ENCODE measurements around the gene SEMA3F. TPM values are rescaled to one million over a fixed set of nuclear protein-coding genes. Genes with fewer than 3 reads are reported as not detected.

SEMA3F gene
- total and polyA plus RNA-seq, 10 of the 15 experiments (the other 5 are each of a cell fraction or from before 2014, with no cell fraction given): 0.08 to 0.28 (median 0.12) TPM; not detected in 6

- POLR2A ChIA-PET: interaction anchor here (0.7 kb wide), 1 partner anchor 109 kb away, joined by 3 read pairs; no protein-coding TSS in a partner anchor
- H3K4me2 ChIP-seq (ENCODE audit: control insufficient read depth, insufficient read depth): no peak overlapping the region
- intact Hi-C loops (cut with micrococcal nuclease; ENCODE audit: unreplicated experiment) (no loop called here), in situ Hi-C loops (cut with MboI) (no loop called here)
- H3K9me3 ChIP-seq (replicated peaks; ENCODE audit: control insufficient read depth, insufficient read depth, low read length): no peaks in the 10 kb centered on the region
- H3K4me3 ChIP-seq: no peak overlapping the region
- 45% methylated on average over 14 of the region's 16 CpGs for WGBS (ENCODE audit: insufficient coverage, insufficient replicate concordance, low lambda C conversion rate, missing lambda C conversion rate)
- H3K79me2 ChIP-seq (ENCODE audit: control insufficient read depth, insufficient read depth, low read length): no peaks in the 10 kb centered on the region
- peaks cover 0 to 2% of the 10 kb centered on the region in 2 experiments; a peak in 1 of 4 replicates for H3K36me3 ChIP-seq (ENCODE audit: control insufficient read depth in 2 of 2, insufficient read depth in 2 of 2, low read length in 1 of 2)
- FAIRE-seq (no peak), ATAC-seq (no peak; the same call in 2 of the 3 replicates), DNase-seq (ENCODE audit: low read depth, low spot score) (no peak)
- no peaks in the 10 kb centered on the region for H3K27me3 ChIP-seq (replicated peaks in 1 of 2; ENCODE audit: control insufficient read depth in 2 of 2, insufficient read depth in 2 of 2, low read length in 1 of 2)
- TF ChIP-seq POLR2A (IDR thresholded peaks at IDR 0.05; ENCODE audit: low read depth, low read length): no peak; the same call in 1 of the 2 replicates
- no peak for TF ChIP-seq CTCF (IDR thresholded peaks at IDR 0.05 in 2 of 3, conservative IDR thresholded peaks at IDR 0.05 in 1 of 3; ENCODE audit: control insufficient read depth in 2 of 3, extremely low read depth in 1 of 3, insufficient read depth in 1 of 3, low read depth in 3 of 3, low read length in 3 of 3)
- TF ChIP-seq STAT1 (conservative IDR thresholded peaks at IDR 0.05): no peak
- TF ChIP-seq SPI1 (IDR thresholded peaks at IDR 0.05; ENCODE audit: borderline replicate concordance, insufficient read depth, low read depth, low read length): no peak
- no peak for TF ChIP-seq PKNOX1 (IDR thresholded peaks at IDR 0.05)
- TF ChIP-seq FOS (IDR thresholded peaks at IDR 0.05; ENCODE audit: borderline replicate concordance, extremely low read depth, insufficient read length): no peak
- TF ChIP-seq DPF2 (IDR thresholded peaks at IDR 0.05): no peak
- no peak for TF ChIP-seq SMAD1 (IDR thresholded peaks at IDR 0.05; ENCODE audit: low read depth, partially characterized antibody)
- TF ChIP-seq ZNF274 (IDR thresholded peaks at IDR 0.05; ENCODE audit: insufficient read depth, insufficient read length): no peak
- TF ChIP-seq RB1 (IDR thresholded peaks at IDR 0.05; ENCODE audit: borderline replicate concordance): no peak
- TF ChIP-seq NR2C1 (IDR thresholded peaks at IDR 0.05): no peak
- no peak for TF ChIP-seq SMC3 (IDR thresholded peaks at IDR 0.05; ENCODE audit: borderline replicate concordance, low read length)
- no peak for TF ChIP-seq HDAC2 (IDR thresholded peaks at IDR 0.05)
- TF ChIP-seq SKIL (IDR thresholded peaks at IDR 0.05; ENCODE audit: low read depth, poor library complexity, severe bottlenecking): no peak
- TF ChIP-seq NR2C2 (IDR thresholded peaks at IDR 0.05; ENCODE audit: borderline replicate concordance, control insufficient read depth, insufficient read length, low read depth): no peak
- TF ChIP-seq SREBF1 (IDR thresholded peaks at IDR 0.05; ENCODE audit: low read length): no peak
- TF ChIP-seq BHLHE40 (IDR thresholded peaks at IDR 0.05; ENCODE audit: borderline replicate concordance in 1 of 2, low read depth in 2 of 2, low read length in 1 of 2): no peak
- TF ChIP-seq SUZ12 (IDR thresholded peaks at IDR 0.05; ENCODE audit: unreplicated experiment): no peak
- SMC1A ChIA-PET (ENCODE audit: uncharacterized antibody, unreplicated experiment): no interaction called here
- H3K27ac ChIP-seq (ENCODE audit: control insufficient read depth, insufficient read depth): no peak overlapping the region
- H4K20me1 ChIP-seq (ENCODE audit: control insufficient read depth, insufficient read depth): no peaks in the 10 kb centered on the region
- H3K9ac ChIP-seq (ENCODE audit: control insufficient read depth, insufficient read depth, low read length): no peak overlapping the region
- BruUV-seq (replicated peaks): no TSS peak
- RAD21 ChIA-PET (ENCODE audit: unreplicated experiment): no interaction called here
- CTCF ChIA-PET: interaction anchor here (1.0 kb wide), 1 partner anchor 134 kb away, joined by 3 read pairs; no protein-coding TSS in a partner anchor
- no peak overlapping the region for H2AFZ ChIP-seq (ENCODE audit: control insufficient read depth, low read depth, low read length)
- H3K4me1 ChIP-seq (ENCODE audit: control insufficient read depth, insufficient read depth, low read length): no peaks in the 10 kb centered on the region
Measured at GRCh38 chr3:50126287-50127211, 28.6 kb upstream of the SEMA3F start.
